ENCODE results near the gene ST6GALNAC1.
"Not testable (repeated sequence)": the region's sequence is repeated elsewhere in the genome, so short reads cannot be mapped to it uniquely, and the experiment has no call there.

ST6GALNAC1 gene

DNA sequence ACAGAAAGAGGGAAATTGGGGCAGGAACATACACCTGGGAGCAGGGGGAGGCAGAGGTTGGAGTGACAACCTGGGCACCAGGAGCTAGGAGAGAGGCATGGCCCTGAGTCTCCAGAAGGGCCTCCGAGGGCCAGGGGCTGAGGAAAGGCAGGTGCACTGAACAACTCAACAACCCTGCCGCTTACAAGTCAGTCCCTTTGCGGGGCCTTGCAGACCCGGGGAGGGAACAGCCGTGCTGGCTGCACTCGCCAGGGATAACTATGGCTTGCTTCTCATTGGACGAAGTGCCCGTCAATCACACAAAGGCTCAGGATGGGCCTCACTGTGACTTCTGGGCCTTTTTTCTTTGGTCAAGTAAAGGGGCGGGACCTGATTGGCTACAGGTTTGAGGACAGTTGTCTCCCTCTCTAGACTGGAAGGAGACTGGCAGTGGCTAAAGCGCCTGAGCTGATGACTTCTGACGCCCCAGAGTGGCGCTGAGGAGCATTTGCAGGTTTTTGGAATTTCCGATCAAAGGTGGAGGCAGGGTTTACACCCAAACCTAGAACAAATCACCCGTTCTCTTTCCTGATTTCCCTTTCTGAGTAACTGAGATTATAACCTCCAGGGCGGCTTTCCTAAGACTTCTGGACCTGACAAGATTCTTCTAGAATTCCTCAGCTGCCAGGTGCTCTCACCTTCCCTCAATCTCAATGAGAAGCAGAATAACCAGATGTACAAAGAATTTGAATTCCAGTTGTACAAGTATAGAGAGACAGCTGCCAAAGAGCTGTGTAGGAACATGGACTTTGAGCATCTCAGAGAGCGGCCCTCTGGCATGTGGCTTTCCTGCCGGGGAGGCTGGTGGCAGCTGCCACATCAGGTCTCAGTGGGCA, 30.3 kb downstream of the ST6GALNAC1 start:
- no peak for DNase-seq (ENCODE audit: low read depth in 1 of 2, low spot score in 1 of 2)

DNA sequence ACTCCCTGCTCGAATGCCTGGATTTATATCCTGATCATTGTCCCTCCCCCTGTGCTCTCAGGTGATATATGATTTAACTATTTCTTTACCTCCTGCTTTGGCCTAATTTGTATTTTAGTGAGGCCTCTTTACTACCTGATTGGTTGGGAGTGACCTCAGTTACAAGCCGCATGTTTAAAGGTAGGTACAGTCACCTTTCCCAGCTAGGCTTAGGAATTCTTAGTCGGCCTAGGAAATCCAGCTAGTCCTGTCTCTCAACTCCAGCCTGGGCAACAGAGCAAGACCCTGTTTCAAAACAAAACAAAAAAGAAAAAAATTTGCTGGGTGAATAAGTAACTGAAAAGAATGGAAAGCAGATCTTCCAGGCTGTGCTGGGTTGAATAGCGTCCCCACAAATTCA, 31.1 kb downstream of the ST6GALNAC1 start:
- DNase-seq (ENCODE audit: low read depth in 1 of 2, low spot score in 1 of 2), result no peak

DNA sequence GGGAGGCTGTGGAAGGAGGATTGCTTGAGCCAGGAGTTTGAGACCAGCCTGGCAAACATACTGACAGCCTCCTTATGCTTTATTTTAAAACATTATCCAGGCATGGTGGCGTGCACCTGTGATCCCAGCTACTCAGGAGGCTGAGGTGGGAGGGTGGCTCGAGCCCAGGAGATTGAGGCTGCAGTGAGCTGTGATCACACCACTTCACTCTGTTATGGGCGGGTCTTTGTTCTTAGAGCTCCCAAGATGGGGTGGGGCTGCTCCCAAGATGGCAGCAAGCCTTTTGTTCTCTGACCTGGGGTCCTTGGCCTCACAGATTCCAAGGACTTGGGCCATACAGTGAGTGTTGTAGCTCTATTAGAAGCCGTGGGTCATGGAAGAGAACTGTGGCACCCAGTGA, 31.8 kb downstream of the ST6GALNAC1 start:
- DNase-seq (ENCODE audit: low read depth in 1 of 2, low spot score in 1 of 2), result no peak

DNA sequence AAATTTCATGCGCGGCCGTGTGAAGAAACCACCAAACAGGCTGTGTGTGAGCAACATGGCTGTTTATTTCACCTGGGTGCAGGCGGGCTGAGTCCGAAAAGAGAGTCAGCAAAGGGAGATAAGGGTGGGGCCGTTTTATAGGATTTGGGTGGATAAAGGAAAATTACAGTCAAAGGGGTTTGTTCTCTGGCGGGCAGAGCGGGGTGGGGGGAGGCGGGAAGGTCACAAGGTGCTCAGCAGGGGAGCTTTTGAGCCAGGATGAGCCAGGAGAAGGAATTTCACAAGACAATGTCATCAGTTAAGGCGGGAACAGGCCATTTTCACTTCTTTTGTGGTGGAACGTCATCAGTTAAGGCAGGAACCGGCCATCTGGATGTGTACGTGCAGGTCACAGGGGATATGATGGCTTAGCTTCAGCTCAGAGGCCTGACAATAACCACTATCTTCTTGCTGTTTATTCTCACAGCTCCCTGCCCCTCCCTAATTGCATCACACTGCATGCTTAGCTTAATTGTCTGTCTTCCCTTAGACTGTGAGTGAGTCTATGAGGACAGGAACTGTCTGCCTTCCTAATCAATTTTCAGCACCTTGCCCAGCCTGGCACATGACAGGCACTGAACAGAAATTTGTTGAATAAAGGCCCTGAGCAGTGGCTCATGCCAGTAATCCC, 32.3 kb downstream of the ST6GALNAC1 start:
- DNase-seq (ENCODE audit: low read depth in 1 of 2, low spot score in 1 of 2), result not testable (repeated sequence)

DNA sequence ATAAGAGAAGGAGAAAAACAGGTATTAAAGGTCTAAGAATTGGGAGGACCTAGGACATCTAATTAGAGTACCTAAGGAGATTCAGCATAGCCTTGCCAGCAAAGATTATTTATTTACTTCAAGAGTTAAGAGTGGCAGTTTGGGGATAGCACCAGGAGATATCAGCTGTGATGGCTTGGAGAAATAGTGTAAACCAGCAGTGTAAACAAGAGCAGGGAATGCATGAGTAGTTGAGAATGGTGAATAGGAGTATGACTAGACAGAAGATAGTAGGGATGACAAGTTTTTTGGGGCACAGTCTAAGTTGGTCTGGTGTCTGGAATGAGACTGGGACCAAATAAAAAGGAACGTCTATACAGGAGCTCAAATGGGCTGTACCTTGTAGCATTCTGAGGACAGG, 36.9 kb downstream of the ST6GALNAC1 start:
- not testable (repeated sequence) for DNase-seq (ENCODE audit: low read depth in 1 of 2, low spot score in 1 of 2)

DNA sequence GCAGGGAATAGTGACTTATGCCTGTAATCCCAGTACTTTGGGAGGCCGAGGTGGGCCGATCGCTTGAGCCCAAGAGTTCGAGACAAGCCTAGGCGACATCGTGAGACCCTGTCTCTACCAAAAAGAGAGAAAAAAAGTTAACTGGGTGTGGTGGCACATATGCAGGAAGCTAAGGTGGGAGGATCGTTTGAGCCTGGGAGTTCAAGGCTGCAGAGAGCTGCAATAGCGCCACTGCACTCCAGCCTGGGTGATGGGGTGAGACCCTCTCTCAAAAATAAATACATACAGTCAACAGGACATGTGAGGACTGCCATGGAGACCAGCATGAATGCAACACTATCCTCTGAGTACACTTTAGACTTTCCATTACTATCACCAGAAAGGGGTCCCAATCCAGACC, 42.5 kb downstream of the ST6GALNAC1 start:
- no peak for DNase-seq (ENCODE audit: low read depth in 1 of 2, low spot score in 1 of 2)

DNA sequence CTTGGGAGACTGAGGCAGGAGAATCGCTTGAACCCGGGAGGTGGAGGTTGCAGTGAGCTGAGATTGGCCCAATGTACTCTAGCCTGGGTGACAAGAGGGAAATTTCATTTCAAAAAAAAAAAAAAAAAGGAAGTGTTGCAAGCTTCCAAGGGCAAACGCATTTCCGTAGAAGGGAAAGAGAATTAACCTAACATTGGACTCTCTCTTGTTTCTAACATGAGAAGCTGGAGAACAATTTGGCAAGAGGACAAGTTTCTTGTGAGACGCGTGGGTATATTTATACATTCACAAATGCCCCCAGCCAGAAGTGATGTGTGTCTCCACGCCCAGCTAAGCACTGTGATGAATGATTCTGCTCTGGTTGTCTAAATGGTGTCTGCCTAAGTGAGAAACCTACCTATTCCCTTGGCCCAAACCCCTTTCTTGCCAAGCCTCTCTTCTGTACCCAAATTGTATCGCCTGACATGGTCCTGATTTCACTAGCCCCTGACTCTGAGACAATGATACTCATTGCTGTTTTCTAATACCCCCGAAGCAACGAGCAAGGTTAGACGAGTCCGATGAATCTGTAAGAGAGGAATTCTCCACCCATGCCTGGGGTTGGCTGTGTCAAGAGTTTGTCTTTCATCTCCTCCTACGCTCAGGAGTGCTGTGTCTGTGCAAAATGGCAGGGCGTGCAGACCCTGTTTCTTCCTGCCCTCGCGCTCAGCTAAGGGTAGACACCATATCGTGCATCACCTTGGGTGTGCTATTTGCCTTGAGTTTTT, 43.7 kb downstream of the ST6GALNAC1 start:
- DNase-seq (ENCODE audit: low read depth in 1 of 2, low spot score in 1 of 2), result no peak

DNA sequence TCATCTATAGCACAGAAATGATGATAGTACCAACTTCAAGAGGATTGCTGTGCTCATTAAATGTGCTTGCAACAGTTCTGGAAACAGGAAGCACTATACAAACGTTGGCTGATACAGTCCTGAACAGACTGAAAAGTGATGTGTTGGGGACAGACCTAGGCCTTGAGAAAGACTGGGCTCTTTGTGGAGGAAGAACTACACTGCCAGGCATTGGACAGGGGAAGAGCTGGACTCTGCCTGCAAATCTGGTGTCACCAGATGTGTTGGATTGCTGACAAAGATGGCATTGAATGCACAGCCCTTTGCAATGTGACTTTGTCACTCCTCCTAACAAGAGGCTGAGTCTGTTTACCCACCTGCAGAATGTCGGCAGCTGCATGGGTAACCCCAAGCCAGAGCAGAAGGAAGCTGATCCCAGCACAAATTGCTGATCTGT, 45.5 kb downstream of the ST6GALNAC1 start:
- no peak for DNase-seq (ENCODE audit: low read depth in 1 of 2, low spot score in 1 of 2)

DNA sequence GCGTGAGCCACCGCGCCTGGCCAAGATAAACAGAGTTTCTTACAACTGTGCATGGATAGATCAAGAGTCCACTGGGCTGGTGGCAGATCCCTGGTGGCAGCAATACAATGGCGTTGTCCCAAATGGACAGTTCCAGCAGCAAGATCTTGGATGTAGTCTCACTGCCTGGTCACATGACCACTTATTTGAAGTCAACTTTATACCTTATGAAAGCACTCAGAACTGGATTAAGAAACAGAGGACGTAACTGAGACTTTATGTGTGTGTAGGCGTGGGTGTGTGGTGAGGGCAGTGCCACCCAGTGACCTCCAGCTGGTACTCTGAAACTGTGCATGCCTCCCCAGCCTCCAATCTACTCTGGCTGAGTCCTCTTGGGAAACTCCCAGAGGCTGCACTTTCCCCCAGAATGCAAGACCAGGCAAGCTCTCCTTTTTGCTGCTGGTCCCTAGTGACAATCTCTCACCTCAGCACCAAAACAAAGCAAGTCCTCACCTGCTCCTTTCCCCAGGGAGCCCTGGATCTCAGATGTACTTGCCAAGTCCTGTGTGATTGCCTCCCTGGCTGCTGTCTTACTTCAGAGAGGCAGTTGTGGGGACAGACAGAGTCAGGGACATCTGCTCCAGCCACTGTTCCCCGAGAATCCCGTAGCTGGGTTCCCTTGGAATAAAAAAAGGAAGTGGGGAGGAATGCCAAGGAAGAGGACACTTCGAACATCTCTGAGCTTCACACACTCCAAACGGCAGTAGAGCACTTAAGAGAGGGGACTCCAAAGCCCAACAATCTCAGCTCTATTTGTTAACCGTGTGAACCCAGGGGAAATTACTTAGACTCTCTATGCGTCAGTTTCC, 46.2 kb downstream of the ST6GALNAC1 start:
- DNase-seq (ENCODE audit: low read depth in 1 of 2, low spot score in 1 of 2), result no peak

DNA sequence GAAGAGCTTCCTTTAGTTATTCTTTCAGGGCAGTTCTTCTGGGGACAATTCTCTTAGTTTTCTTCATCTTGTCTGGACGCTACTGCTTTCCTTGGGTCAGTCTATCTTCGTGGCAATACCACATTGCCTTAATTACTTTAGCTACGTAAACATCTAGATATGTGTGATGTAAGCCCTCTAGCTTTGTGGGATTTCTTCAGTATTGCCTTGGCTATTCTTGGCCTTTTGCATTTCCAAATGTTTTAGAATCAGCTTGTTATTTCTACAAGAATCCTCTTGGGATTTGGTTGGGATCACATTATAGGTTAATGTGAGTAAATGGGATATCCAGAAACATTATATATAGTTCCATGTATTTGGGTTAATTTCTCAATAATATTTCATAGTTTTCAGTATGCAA, 48.9 kb downstream of the ST6GALNAC1 start:
- DNase-seq (ENCODE audit: low read depth in 1 of 2, low spot score in 1 of 2), result no peak

DNA sequence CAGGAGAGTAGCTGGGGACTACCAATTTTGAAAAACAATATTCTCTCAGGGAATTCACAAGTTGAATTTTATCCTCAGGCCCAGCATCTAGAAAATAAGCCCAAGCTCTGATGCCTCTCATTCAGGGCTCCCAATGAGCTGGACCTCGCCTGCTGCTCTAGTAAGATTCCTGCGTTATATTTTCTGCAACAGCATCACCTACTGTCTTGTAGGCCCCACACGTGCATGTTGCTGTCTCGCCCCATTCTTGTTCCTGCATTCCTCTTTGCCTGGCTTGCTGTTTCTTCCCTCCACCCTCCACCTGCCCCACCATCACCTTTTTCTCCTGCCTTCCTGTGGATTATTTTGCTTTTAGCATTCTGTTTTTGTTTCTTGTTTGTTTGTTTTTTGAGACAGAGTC, 49.6 kb downstream of the ST6GALNAC1 start:
- DNase-seq (ENCODE audit: low read depth in 1 of 2, low spot score in 1 of 2), result no peak

DNA sequence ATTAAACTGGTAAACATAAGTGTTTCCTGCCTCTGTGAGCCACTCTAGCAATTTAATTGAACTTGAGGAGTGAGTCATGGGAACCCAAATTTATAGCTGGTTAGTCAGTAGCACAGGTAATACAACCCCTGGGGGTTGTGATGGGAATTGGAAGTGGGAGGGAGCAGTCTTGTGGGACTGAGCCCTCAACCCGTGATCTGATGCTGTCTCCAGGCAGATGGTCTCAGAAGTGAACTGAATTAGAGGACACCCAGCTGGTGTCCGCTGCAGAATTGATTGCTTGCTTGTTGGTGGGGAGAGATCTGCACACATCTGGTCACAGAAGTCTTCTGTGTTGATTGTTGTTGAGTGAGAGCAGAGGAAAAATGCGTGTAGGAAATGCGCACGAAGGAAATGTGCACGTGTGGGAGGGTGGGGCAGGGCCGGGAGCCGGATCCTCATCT, 50.2 kb downstream of the ST6GALNAC1 start:
- no peak for DNase-seq (ENCODE audit: low read depth in 1 of 2, low spot score in 1 of 2)

DNA sequence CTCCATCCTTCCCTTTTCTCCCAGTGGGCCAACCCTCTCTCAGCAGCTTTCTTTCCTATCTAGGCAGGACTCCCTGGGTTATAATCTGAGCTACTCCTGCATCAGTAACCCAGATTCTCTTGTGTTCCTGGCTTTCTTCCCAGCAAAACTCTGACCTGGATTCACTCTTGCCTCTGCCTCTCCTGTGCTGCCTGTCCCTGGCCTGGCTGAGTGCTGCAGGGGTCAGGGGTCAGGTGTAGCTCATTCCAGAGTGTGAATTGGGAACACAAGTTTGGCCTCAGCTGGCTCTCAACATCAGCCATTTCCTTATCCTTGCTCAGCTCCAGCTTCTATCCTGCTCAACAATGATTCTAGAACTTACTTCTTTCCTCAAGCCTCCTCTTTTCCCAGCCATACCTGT, 55.4 kb downstream of the ST6GALNAC1 start:
- DNase-seq (ENCODE audit: low read depth in 1 of 2, low spot score in 1 of 2), result no peak

DNA sequence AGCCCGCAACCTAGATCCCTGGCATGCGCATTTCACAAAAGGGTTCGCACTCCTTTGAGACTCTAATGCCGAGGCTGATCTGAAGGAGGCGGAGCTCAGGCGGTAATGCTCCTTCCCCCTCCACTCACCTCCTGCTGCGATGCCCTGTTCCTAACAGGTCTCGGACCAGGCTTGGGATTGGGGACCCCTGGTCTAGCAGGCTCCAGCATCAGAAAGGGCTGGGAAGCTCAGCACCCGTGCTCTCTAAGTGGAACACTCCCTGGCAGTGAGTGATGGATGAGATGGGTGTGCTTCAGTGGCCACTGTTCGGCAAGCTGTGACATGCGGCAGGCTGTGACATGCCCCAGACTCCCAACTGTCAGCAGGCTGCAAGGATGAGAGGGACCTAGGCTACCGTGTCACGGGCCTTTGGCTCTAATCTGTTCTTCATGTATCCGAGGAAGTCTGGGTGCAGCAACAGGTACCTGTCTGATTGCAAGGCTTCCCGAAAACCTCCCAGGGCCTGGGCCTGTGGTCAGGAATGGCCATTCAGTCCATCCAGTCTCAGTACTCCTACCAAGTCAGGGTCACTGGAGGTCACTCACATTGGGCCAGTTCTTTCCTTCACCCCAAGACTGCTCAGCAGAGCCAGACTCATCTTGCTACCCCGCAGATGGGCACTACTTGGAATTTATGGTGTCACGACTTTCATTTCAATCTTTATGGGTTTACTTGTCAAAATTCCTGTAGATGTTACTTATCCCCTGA, 56.6 kb downstream of the ST6GALNAC1 start:
- no peak for DNase-seq (ENCODE audit: low read depth in 1 of 2, low spot score in 1 of 2)

DNA sequence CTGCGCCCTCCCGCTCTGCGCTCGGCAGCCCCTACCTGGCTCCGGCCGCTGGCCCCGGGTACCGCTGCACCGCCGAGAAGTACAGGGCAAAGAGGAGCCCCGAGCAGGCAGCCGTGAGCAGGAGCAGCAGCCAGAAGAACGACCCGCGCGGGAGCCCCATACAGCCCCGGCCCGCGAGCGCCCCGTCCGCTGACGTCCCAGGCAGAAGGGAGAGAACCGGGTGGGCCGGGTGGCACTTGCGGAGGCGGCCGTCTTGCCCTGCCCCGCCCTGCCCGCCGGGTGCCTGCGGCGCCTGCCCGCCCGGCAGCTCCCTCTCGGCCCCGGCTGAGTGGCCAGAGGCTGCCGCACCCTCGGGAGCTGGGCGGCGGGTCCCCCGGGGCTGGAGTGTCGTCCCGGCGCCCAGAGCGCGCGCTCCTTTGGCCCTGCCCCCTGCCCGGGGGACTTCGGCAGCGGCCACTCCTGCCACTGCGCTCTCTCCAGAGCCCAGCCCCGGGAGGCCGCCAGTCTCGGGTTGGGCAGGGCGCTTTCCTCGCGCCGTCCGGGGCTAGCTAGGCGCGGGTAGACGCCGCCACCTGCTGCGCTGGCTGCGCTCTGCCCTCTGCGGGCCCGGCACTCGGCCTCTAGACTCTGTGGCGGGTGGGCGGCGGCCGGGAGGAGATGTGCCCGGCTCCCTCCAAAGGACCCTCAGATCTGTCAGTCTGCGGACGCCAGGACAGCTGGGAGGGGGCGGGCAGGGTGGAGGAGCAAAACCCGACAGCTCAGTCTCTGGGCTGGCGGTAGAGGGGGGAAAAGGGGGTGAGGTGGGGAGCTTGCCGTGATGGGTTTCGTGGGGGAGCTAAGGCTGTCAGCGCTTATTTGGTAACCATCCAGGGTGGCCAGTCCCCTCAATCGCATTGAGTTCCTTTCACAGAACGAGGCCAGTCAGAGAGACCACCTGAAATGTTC, 57.6 kb downstream of the ST6GALNAC1 start, which contains the start of gene ST6GALNAC2:
Gene ST6GALNAC2, minus strand, starts transcription at position 212 of the 945 bp plus-strand sequence. Its CDS starts 52 bp downstream, at position 160.
- peak in 1 of 2 donors; percentile 16 for DNase-seq (ENCODE audit: low read depth in 1 of 2, low spot score in 1 of 2)

DNA sequence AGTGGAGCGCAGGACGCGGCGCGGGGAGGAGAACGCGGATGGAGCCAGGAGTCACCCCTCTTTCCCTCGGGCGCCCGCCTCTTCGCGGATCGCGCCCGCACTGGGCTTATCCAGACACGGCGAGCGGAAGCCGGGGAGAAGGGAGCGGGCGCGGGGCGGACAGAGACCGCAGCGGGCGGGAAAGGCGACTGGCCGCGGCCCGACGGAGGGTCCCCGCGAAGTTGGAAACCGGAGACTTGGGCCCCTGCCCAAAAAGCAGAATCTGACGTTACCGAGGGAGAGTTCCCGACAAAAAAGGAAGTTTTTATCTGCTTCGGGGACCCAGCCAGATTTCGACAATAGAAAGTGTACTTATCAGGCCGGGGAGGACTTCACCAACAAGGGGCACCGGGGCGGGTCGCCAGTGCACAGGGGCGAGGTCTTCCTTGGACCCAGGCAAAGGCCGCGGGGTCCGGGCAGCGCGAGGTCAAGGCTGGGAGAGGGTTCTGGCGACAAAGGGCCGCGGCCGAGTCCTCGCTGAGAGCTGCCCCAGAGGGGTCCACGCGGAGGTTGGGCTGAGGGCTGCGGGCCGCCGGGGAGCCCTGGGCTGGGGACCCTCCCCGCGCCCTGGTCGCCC, 58.4 kb downstream of the ST6GALNAC1 start:
- DNase-seq (ENCODE audit: low read depth in 1 of 2, low spot score in 1 of 2), result no peak

DNA sequence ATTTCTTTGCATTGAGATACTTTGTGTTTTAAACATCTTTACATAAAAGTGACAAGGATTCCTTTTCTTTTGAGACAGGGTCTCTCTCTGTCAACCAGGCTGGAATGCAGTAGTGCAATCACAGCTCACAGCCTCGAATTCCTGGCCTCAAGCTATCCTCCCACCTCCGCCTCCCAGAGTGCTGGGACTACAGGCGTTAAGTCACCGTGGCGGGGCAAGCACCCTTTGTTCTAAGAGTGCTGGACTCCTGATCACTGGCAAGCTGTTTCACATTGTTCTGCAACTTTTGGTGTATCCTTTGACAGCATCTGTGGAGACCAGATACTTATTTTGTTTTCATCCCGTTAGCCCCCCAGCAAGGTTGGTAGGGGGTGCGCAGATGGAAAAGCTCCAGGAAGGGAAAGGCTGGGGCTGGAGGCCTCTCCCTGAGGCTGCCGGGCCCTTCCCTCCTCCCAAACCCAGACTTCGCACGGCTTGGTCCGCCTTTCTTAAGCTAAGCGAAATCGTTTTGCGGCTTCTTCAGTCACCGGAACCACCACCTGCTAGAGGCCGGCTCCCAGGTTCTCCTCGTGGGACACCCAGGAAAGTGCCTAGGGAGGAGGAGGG, 59.0 kb downstream of the ST6GALNAC1 start:
- no peak for DNase-seq (ENCODE audit: low read depth in 1 of 2, low spot score in 1 of 2)

DNA sequence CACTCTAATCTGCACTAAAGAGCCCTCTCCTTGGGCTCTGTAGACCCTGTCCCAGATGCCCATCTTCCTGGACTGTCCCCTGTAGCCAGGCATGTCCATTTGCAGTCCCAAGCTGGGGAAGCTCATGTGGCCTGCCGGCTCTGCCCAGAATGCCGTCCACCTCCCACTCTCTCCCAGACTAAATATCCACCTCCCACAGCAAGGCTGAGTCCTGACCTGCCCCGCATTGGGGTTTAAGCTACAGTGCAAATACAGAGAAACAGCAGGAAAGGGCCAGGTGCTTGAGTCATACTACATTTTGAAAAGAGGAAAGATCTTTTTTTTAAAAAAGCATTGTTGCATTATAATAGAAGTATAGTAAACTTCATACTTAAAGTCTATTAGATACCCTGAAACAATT, 60.9 kb downstream of the ST6GALNAC1 start:
- DNase-seq (ENCODE audit: low read depth in 1 of 2, low spot score in 1 of 2), result no peak

All from stimulated activated CD4-positive, alpha-beta T cell treated with anti-CD3 and anti-CD28 coated beads, Interleukin-15, amount 100 ng/mL, for 1 hour (primary cell).